HG03432 (cell line): ENCODE data around the gene EFEMP1.
"Not testable (repeated sequence)": the region's sequence is repeated elsewhere in the genome, so short reads cannot be mapped to it uniquely, and the experiment has no call there.

Experiments
- ATAC-seq: cut with Tn5 transposase; IDR thresholded peaks from one replicate; pipeline ENCODE4 v1.9.1; 2021; ENCODE audit warnings: mild to moderate bottlenecking, moderate library complexity; ENCODE audit not compliant: unreplicated experiment

The EFEMP1 gene

GRCh38 chr2:55838117-55838516 lies 85.5 kb downstream of the EFEMP1 start:
- not testable (repeated sequence) for ATAC-seq

GRCh38 chr2:55837073-55837472 lies 86.5 kb downstream of the EFEMP1 start:
- ATAC-seq: no peak

GRCh38 chr2:55831671-55832410 lies 91.7 kb downstream of the EFEMP1 start:
- ATAC-seq: not testable (repeated sequence)

DNA sequence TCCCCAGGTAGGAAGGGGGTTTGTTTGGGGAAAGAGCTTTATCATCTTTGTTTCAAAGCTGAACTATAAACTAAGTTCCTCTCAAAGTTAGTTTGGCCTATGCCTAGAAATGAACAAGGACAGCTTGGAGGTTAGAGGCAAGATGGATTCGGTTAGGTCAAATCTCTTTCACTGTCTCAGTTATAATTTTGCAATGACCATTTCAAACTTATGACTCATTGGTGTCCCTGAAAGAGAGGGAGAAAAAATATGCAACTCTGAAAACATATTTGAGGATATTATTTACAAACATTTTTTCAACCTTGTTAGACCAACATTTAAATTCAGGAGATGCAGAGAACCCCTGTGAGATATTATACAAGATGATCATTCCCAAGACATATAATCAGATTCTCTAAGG lies 95.7 kb downstream of the EFEMP1 start:
- ATAC-seq: no peak

DNA sequence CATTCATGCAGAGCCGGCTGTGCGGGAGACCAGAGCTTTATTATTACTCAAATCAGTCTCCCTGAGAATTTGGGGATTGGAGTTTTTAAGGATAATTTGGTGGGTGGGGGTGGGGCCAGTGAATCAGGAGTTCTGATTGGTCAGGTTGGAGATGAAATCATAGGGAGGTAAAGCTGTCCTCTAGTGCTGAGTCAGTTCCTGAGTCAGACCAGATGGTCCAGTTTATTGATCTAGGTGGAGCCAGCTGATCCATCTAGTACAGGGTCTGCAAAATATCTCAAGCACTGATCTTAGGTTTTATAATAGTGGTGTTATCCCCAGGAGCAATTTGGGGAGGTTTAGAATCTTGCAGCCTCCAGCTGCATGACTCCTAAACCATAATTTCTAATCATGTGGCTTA lies 96.2 kb downstream of the EFEMP1 start:
- ATAC-seq: not testable (repeated sequence)

GRCh38 chr2:55826246-55826645 lies 97.3 kb downstream of the EFEMP1 start:
- no peak for ATAC-seq

- ATAC-seq: no peak
These were observed 99.0 kb downstream of the EFEMP1 start for GRCh38 chr2:55824551-55825096.
